Iris pigment epithelial cell (primary cell): ENCODE data around the gene MDGA2.
"Not testable (repeated sequence)": the region's sequence is repeated elsewhere in the genome, so short reads cannot be mapped to it uniquely, and the experiment has no call there.

Experiments
- DNase-seq: peaks from one replicate; pipeline ENCODE4 v3.0.0-alpha.2; 2011; ENCODE audit warnings: low read depth

The MDGA2 gene

DNA sequence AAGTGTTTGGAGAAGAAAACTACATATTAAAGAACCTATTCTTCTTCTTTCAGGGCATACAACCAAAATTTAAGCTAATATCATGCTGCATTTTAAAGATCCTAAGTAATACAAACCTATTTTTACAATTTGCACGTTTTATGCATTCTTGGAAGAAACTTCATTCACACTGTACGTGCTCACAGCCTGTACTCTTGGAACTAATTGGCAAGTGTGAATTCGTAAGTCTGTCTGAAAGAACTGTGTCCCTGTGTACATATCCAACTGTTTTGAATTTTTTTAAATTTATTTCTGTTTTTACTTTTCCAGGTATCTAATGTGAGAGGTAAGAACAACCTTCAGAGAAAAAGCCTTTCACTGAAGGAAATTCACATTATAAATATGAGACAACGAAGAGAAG is 347.0 kb downstream of the MDGA2 start:
- DNase-seq, result no peak

DNA sequence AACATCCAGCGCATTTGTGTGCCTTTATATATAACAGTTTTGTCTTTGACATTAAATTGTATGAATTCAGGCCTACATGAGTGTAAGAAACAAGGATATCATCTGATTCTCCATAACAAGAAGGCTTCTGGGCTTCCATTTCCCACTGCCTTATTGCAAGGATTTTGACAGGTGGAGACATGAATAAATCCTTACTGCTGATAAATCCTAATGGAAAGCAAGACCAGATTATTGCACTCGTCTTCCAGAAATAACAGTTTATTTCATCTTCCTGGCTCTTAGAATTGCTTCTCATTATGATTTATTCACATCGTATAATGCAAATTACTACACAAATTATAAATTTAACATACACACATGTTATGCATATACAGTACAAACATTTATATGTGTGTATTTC is 348.1 kb downstream of the MDGA2 start:
- no peak for DNase-seq

DNA sequence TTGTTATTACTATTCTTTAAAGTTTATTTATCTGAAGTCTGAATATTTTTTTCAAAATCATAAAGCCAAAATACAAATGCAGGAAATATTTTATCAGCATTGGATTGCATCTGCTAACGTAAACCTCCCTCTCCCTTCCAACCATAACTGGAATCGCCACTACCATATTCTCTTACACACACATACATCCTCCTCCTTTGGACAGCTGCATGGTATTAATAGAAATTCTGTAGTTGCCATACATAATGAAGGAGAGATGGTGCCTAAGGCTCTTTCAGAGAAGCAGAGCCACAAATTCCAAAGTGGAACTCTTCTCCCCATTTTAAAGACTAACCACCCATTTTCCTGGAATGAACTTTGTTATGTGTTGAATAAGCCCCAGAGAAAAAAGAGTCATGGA is 352.7 kb downstream of the MDGA2 start:
- DNase-seq, result no peak

DNA sequence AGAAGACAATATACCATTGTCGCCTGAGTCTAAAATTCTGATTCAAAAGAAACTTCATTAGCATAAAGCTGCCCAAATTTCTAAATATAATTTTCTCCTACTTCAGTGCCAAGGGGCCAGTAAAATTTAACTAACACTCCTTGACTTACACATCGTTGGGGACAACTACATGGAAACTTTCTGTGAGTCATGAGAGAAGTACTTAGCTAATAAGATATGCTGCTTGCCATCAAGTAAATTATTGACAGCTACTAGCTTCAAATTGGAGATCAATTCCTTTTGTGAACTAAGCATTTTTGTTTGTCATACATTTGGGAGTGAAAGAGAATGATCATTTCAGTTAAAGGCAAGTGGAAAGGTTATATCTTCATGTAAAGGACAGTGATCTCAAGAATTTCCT is 373.3 kb downstream of the MDGA2 start:
- DNase-seq, result no peak

DNA sequence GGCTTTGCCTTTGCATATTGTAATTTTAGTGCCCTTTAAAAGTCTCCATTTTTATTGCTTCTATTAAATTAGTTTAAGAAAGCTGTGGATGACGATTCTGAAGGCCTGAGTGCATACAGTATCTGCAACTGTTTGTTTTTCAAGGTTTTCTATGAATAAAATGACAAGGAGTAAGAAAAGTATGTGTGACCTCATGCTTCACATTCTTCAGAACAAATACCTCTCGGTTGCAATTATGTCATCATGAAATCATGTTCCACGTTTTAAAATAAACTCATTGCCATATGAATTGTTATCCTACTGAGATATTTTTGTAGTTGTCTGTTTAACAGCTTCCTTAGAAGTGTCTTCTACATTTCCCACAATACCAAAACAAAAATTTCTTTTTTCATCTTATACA is 374.6 kb downstream of the MDGA2 start:
- DNase-seq, result peak; percentile 41

DNA sequence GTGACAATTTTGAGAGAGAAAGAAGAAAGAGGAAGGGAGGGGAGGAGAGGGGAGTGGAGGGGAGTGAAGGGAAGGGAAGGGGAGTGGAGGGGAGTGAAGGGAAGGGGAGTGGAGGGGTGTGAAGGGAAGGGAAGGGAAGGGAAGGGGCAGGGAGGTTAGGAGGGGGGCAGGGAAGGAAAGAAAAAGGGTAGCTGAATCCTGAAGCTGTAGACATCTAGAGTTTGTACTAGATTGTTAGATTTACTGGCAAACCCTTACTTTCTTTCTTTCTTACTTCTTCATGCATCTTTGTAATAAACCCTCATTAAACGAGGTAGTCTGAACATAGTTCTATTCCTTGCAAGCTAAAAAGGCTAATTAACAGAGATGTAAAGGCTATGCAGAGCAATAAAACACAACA is 378.0 kb downstream of the MDGA2 start:
- no peak for DNase-seq

DNA sequence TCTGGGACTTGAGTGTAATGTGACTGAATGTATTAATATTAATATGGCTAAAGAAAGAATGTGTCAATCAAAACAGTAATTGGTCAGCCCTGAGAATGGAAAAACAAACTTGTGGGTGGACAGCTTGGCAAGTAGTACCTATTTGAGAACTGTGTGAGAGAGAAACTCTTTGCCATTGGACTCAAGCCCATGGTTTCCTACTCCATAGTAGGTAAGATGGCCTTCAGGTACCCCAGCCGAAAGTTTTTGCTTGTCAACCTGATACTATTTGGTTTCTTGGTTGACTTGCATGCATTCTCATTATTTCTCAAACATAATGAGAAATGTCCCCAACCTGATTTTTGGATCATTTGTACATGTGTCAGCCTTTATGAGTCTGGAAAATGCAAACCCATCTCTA is 391.1 kb downstream of the MDGA2 start:
- no peak for DNase-seq

DNA sequence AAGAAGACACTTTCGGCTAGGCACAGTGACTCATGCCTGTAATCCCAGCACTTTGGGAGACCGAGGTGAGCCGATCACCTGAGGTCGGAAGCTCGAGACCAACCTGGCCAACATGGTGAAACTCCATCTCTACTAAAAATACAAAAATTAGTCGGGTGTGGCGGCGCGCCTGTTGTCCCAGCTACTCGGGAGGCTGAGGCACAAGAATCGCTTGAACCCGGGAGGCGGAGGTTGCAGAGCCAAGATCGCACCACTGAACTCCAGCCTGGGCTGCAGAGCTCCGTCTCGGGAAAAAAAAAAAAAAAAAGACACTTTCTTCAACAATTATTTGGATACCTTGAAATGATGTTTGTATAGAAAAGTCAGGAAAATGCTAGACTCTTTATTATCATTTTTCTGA is 393.6 kb downstream of the MDGA2 start:
- DNase-seq, result not testable (repeated sequence)

DNA sequence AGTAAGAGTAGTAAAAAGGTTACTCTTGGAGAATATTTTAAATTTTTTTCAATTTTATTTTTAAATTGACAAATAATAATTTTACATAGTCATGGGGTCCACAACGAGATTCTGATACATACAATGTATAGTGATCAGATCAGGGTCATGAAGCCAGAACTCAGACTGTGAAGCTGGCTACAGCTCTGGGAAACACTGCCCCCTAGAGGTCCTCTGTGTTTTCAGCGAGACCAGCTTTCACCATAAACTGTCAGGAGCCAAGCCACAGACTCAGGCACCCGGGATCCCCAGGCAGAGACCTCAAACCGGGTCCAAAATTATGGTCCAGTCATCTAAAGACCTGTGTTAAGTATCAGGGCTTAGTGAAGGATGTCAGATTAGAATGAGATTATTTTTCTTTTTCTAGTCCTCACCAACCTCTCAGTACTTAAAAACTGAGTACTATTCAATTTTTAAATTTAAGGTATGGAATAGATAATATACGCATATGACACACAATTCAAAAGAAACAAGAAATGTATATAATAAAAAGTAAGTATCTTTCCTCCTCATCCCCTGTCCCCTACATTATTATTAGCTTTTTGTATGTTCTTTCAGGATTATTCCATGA is 397.1 kb downstream of the MDGA2 start:
- peak; percentile 29 for DNase-seq

DNA sequence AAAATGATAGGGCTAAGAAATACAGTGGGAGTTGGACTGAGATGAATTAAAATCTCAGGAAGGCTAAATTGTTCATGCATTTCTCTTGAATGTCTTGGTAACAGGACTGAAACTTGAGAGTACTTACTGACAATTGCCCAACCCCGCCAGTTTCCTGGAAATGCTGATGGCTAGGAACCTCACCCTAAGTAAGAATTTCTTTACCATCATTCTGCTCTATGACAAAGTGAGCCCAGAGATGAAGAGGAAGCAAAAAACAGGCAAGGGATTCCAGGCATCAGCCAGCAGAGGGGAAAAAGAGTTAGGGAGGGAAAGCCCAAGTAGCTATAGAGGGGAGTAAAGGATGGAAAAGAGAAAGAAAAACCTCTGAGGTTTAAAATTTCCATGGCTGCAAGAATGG is 397.7 kb downstream of the MDGA2 start:
- DNase-seq, result peak; percentile 47

DNA sequence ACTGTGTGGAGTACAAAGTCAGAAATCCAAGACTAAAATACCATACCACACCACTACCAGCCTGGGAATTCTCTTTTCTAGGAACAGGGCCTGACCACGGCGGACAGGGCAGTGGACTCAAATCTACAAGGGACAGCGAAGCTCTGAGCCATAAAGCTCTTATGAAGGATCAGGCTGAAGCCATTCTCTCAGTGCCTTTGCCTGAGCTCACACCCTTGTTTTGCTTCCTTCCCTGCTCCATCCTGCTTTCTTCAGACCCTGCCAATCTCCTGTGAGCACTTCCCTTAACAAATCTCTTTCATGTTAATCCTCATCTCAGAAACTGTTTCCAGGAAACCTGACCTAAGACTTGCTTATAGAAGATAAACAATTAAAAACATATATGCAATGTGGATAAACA is 398.5 kb downstream of the MDGA2 start:
- no peak for DNase-seq

DNA sequence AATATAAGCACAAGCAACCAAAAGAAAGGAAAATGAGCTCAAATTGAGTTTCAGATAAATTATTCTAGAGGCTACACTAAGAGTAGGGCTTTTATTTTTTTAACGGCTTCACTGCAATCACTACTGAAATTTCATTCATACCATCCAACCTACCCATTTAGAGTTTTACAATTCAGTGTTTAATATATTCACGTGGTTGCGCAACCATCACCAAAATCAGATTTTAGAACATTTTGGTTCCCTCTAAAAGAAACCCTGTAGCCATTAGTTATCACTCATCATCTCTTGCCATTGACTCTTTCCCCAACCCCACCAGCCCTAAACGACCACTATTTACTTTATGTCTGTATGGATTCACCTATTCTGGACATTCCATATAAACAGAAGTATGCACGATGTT is 401.5 kb downstream of the MDGA2 start:
- no peak for DNase-seq

DNA sequence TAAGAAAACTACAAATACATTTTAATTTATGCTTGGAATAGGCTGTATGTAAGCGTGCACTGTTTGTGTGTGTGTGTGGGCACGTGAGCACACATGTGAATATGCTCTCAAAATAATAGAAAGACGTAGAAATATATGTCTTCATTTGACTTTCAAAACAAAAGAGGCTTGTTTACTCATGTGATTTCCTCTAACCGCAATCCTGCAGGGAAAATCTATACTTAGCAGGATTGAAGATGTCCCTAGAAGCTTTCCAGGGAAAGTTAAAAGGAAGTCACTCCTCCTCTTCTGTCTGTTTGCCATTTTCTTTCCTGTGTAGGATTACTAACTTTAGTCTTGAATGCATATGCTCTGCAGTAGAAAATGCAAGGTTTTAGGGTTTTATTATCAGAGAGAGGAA is 404.7 kb downstream of the MDGA2 start:
- DNase-seq, result no peak

DNA sequence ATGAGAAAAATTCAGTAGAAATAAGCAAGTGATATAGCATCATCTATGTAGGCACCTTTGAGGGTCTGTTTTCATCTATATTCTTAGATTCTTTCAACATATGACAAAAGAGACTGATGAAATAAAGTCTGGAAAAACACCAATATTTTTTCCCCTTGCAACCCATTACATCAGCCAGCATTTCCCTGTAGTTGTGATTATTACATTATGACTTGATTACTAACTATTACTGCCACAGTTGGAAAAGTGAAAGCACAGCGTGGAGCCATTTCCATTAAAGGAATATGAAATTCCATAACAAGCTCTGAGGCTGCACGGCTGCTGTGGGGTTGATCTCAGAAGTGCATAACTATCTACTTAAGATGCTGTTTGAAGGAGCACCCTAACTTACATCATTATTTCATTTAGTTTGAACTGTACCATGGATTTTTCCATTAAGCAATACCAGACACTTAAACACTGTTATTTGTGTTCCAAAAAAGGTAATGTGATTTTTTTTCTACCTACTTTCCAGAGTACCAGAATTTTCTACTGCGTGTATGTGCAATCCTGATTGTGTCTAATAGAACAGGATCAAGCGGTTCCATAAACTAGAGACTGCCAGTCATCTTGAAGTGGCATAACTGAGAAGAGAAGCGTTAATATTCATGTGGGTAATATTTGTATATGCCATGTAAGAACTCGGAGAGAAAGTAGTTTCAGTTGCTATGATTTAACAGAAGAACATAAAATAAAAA is 405.5 kb downstream of the MDGA2 start:
- DNase-seq, result no peak

DNA sequence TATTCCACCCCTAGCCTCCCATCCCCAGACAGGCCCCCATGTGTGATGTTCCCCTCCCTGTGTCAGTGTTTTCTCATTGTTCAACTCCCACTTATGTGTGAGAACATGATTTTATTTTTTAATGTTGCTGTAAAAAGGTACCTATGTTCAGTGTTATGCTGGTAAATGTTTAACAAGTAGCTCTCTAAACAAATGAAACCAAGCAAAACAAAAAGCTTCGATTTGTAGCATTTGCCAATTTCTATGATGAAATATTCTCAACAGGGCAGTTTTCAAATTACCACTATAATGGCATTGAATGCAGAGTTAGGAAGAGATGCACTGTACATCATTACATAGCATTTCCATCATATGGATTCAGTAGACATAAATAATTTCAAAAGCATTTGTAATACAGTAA is 410.6 kb downstream of the MDGA2 start:
- DNase-seq, result no peak

DNA sequence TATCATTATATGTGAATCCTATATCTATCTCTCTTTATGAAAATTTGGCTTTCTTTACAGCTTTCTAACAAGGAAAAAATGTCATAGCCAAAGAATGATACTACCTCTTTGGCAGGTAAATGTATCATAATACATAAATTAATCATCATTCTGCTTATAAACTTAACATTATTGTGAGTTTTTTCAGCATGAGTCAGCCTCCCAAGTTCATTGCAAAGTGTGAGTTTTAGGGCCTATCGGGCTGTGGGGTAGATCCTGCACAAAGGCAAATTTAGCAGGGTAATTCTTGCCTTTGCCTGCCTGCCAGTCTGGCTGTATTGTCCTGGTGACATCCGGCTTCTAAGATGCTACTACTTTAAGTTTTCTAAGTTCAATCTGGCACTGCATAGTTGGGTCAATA is 412.6 kb downstream of the MDGA2 start:
- DNase-seq, result peak; percentile 25

DNA sequence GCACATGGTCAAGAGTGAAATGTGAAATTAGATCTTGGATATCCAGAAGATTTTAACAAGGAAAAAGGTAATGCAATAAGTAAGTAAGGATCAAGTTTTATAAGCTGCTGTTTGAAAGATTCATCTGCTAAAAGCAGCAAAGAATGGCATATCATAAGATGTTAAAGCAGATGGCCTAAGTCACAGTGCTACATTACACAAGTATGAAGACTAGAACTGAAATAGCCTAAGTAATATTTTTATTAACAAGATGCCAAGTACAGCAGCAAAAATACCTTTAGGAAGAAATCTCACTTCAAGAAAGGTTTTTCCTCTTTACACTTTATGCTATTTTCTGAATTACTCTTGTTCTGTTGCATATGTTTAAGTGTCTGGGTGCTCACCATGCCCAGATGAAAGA is 414.1 kb downstream of the MDGA2 start:
- no peak for DNase-seq

DNA sequence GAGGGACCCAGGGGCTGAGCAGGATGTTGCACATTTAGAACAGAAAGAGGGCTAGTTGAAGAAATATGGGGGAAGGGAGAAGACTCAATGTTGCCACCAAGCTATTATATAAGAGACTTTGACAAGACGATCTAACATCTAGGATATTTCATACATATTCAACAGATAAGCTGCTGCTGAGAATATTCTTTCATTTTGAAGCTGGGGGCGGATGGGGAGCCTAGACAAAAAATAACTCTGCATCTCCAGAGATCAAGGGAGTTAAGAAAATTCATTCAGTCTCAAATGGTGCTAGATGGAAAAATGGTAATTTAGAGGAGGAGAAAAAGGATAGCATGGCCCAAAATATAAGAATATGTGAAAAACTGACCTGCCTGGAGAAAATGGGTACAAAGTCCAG is 415.6 kb downstream of the MDGA2 start:
- no peak for DNase-seq

DNA sequence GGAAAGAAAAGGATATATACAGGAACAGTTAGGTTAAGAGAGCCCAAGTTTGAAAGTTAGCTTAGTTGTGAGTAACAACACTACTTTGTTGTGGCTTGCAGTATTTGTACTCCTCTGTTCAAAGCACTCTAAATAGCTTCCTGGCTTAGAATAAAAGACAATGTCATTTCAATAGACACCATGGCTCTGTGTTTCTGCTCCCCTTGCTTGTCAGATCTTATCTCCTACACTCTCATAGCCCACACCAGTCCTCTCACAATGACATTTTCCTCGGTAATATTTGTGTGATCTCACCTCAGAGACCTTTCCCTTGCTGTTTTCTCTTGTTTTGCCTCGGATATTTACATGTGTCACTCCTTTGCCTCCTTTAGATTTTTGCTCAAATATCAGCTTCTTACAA is 418.4 kb downstream of the MDGA2 start:
- DNase-seq, result no peak

DNA sequence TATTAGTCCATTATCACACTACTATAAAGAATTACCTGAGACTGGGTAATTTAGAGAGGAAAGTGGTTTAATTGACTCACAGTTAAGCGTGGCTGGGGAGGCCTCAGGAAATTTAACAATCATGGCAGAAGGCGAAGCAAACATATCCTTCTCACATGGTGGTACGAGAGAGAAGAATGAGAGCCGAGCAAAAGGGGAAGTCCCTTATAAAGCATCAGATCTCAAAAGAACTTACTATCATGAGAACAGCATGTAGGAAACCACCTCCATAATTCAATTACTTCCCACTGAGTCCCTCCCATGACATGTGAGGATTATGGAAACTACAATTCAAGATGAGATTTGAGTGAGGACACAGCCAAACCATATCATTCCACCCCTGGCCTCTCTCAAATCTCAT is 422.6 kb downstream of the MDGA2 start:
- no peak for DNase-seq

DNA sequence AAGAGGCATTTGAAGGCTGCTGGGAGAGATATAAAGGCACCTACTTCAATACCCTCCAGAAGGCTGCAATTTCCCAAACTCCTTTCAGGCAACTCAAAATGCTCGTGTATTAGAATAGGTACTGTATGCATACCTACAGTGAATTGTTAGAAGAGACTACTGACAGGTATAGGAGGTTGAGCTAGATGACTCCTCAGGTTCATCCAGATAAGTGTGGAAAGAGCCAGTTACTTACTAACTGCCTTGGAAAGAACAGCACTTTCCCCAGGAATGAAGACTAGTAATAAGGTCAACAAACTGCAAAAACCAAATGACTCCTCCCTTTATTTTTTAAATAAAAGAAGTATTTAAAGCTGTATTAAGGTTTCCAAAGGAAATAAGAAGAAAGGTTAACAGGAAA is 429.0 kb downstream of the MDGA2 start:
- no peak for DNase-seq

DNA sequence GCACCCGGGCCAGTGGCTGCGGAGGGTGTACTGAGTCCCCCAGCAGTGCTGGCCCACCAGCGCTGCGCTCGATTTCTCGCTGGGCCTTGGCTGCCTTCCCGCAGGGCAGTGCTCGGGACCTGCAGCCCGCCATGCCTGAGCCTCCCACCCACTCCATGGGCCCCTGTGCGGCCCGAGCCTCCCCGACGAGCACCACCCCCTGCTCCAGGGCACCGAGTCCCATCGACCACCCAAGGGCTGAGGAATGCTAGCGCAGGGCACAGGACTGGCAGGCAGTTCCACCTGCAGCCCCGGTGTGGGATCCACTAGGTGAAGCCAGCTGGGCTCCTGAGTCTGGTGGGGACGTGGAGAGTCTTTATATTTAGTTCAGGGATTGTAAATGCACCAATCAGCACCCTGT is 432.8 kb downstream of the MDGA2 start:
- DNase-seq, result not testable (repeated sequence)

DNA sequence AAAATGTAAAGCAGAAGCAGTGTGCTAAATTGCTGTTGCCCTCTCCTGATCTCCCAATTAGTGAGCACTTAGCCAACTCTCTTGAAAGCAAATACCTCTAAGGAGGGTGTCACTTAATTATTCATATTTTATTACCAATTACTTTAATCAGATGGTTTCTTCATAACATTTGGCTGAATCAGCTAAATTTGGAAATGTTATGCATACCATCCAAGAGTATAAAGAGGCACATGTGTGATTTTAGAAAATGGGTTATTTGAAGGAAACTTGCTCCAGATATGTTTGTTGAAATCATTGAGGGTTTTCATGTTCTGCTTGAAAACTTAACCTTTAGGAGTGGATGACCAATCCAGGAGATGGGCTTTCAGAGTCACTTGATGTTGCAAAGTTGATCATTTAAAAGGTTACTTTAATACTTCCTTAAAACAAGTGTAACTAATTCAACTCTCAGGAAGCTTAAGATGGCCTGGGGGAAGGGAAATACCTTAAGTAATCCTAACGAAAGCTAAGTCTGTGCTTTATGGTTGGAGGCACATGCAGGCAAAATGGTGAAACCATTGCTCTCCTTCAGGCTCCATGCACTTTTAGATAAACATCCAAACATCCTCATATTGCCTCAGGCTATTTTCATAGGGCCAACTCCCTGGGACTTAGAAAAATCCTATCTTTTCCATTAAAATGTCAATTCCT is 434.5 kb downstream of the MDGA2 start:
- no peak for DNase-seq

DNA sequence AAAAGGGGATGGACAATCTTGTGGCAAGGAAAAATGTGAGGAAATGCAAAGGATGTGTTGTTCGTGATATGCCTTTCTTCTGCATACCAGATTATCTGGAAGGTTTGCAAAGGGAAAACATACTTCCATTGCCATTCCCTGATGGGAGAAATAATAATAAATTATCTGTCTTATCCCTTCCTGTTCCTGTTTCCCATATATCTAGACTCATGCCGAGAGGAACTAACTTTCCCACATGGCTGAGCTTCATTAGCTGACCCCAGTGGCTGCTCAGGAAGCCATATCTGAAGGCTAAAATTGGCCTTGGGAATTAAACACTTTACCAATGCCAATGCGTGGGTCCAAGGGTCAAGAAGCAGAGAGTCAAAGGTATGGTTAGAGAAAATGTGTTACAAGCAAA is 439.8 kb downstream of the MDGA2 start:
- DNase-seq, result no peak
